Body of pancreas (tissue), 4 donors: Measurements from ENCODE around the gene CCDC158.

Source experiments
- CTCF ChIP-seq, 7 experiments: fragments of 450-650 bp in 4 of 7; fragments of 200-600 bp in 3 of 7; sonication (generic) in 3 of 7; IDR thresholded peaks; one replicate each; pipeline ENCODE4 v1.5.1; 2016 to 2019; ENCODE audit warnings: antibody characterized with exemption in 7 of 7
- POLR2A ChIP-seq, 3 donors: fragments of 450-650 bp; IDR thresholded peaks; one replicate each; pipeline ENCODE4 v1.6.1; 2016; ENCODE audit warnings: antibody characterized with exemption in 3 of 3, mild to moderate bottlenecking in 2 of 3

GRCh38 chr4:76445911-76446310 is 25.0 kb upstream of the CCDC158 start:
- TF ChIP-seq CTCF (IDR thresholded peaks at IDR 0.05) (no peak), POLR2A (IDR thresholded peaks at IDR 0.05) (no peak)
